HEK293T (cell line): ENCODE measurements around the gene TCP11L1.
"Not testable (repeated sequence)": the region's sequence is repeated elsewhere in the genome, so short reads cannot be mapped to it uniquely, and the experiment has no call there.

Experiments used
- CTCF ChIA-PET: fragments of 350-600 bp; formaldehyde crosslinking; extraction: SDS; loops from one replicate; lab custom pipeline; 2021; ENCODE audit warnings: antibody characterized with exemption, inconsistent platforms; lab: Yijun Ruan, JAX
- POLR2A ChIA-PET: fragments of 350-600 bp; formaldehyde crosslinking; extraction: SDS; loops from one replicate; lab custom pipeline; 2020; ENCODE audit warnings: antibody characterized with exemption, inconsistent platforms; lab: Yijun Ruan, JAX
- DNase-seq: peaks from one replicate; pipeline ENCODE4 v3.0.0; 2012; ENCODE audit warnings: mixed read lengths; ENCODE audit errors: extremely low spot score
- ARNT ChIP-seq: fragments of 450-650 bp; IDR thresholded peaks from 2 replicates; pipeline ENCODE4 v1.6.1; 2017; ENCODE audit warnings: mild to moderate bottlenecking
- BHLHE40 ChIP-seq: fragments of 450-650 bp; IDR thresholded peaks from 2 replicates; pipeline ENCODE4 v1.6.1; 2016; ENCODE audit warnings: mild to moderate bottlenecking, moderate library complexity, borderline replicate concordance
- CTBP1 ChIP-seq: fragments of 450-650 bp; IDR thresholded peaks from 2 replicates; pipeline ENCODE4 v1.6.1; 2016; ENCODE audit warnings: borderline replicate concordance
- ELF4 ChIP-seq: fragments of 450-650 bp; IDR thresholded peaks from 2 replicates; pipeline ENCODE4 v1.6.1; 2017; ENCODE audit warnings: antibody characterized with exemption
- FOXA1 ChIP-seq: fragments of 450-650 bp; IDR thresholded peaks from 2 replicates; pipeline ENCODE4 v1.6.1; 2016; ENCODE audit warnings: mild to moderate bottlenecking
- FOXK2 ChIP-seq: fragments of 450-650 bp; IDR thresholded peaks from 2 replicates; pipeline ENCODE4 v1.6.1; 2016; ENCODE audit warnings: mild to moderate bottlenecking
- FOXM1 ChIP-seq: fragments of 450-650 bp; IDR thresholded peaks from 2 replicates; pipeline ENCODE4 v1.6.1; 2017; ENCODE audit warnings: mild to moderate bottlenecking, borderline replicate concordance
- HDGF ChIP-seq: fragments of 450-650 bp; IDR thresholded peaks from 2 replicates; pipeline ENCODE4 v1.6.1; 2017; ENCODE audit warnings: antibody characterized with exemption, borderline replicate concordance
- L3MBTL2 ChIP-seq: fragments of 450-650 bp; conservative IDR thresholded peaks from 2 replicates; pipeline ENCODE4 v1.6.1; 2016; ENCODE audit warnings: mild to moderate bottlenecking
- LEF1 ChIP-seq: fragments of 450-650 bp; IDR thresholded peaks from 2 replicates; pipeline ENCODE4 v1.6.1; 2017; ENCODE audit warnings: mild to moderate bottlenecking, borderline replicate concordance
- NFRKB ChIP-seq: fragments of 450-650 bp; IDR thresholded peaks from 2 replicates; pipeline ENCODE4 v1.6.1; 2016; ENCODE audit warnings: mild to moderate bottlenecking, moderate library complexity
- SP1 ChIP-seq: fragments of 450-650 bp; IDR thresholded peaks from 2 replicates; pipeline ENCODE4 v1.6.1; 2017
- SUZ12 ChIP-seq: fragments of 450-650 bp; IDR thresholded peaks from 2 replicates; pipeline ENCODE4 v1.6.1; 2016; ENCODE audit warnings: mild to moderate bottlenecking
- TARDBP ChIP-seq: fragments of 450-650 bp; IDR thresholded peaks from 2 replicates; pipeline ENCODE4 v1.6.1; 2016
- ZNF384 ChIP-seq: fragments of 450-650 bp; IDR thresholded peaks from 2 replicates; pipeline ENCODE4 v1.6.1; 2016
- TF ChIP-seq, protein P1 (sequence below): fragments of 450-650 bp; IDR thresholded peaks from 2 replicates; pipeline ENCODE4 v1.6.1; 2016

Gene TCP11L1

GRCh38 chr11:33040862-33041453 is 1.6 kb downstream of the TCP11L1 start:
- ChIA-PET POLR2A (interaction anchor here (3.5 kb wide), 1 partner anchor 25 kb away, joined by 29 read pairs; the partner anchor contains the start of gene DEPDC7), CTCF (no interaction called here)
- no peak for TF ChIP-seq L3MBTL2
- TF ChIP-seq ZNF384 = no peak
- TF ChIP-seq, protein P1, sequence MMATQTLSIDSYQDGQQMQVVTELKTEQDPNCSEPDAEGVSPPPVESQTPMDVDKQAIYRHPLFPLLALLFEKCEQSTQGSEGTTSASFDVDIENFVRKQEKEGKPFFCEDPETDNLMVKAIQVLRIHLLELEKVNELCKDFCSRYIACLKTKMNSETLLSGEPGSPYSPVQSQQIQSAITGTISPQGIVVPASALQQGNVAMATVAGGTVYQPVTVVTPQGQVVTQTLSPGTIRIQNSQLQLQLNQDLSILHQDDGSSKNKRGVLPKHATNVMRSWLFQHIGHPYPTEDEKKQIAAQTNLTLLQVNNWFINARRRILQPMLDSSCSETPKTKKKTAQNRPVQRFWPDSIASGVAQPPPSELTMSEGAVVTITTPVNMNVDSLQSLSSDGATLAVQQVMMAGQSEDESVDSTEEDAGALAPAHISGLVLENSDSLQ = no peak
- TF ChIP-seq SP1 = no peak
- TF ChIP-seq SUZ12 = no peak
- TF ChIP-seq BHLHE40 = no peak
- no peak for TF ChIP-seq TARDBP
- no peak for TF ChIP-seq FOXK2
- no peak for TF ChIP-seq FOXM1
- TF ChIP-seq HDGF = no peak
- TF ChIP-seq ARNT = no peak
- TF ChIP-seq ELF4 = no peak
- TF ChIP-seq NFRKB = no peak
- no peak for TF ChIP-seq FOXA1
- TF ChIP-seq CTBP1 = no peak
- TF ChIP-seq LEF1 = no peak

GRCh38 chr11:33043221-33043830 is 4.0 kb downstream of the TCP11L1 start:
- ChIA-PET CTCF (interaction anchor here (0.7 kb wide), 1 partner anchor 150 kb away, joined by 3 read pairs; no protein-coding TSS in a partner anchor), POLR2A (no interaction called here)
- TF ChIP-seq BHLHE40 (no peak), FOXK2 (no peak), NFRKB (no peak), ZNF384 (no peak), ELF4 (no peak)
- DNase-seq = no peak

More at GRCh38 chr11:33040862-33041453, 1.6 kb downstream of the TCP11L1 start:
- peak; percentile 24 for DNase-seq

GRCh38 chr11:33044285-33044756 is 4.9 kb downstream of the TCP11L1 start:
- CTCF ChIA-PET = interaction anchor here (1.4 kb wide), 1 partner anchor 20 kb away, joined by 3 read pairs; no protein-coding TSS in a partner anchor
- no peak for DNase-seq
- POLR2A ChIA-PET = no interaction called here

GRCh38 chr11:33045551-33046255 is 6.3 kb downstream of the TCP11L1 start:
- no peak for DNase-seq
- no peak for TF ChIP-seq CTBP1
- no peak for TF ChIP-seq FOXK2
- no peak for TF ChIP-seq HDGF
- TF ChIP-seq SP1 = no peak
- TF ChIP-seq TARDBP = no peak
- TF ChIP-seq L3MBTL2 = no peak
- CTCF ChIA-PET = no interaction called here
- POLR2A ChIA-PET = no interaction called here

More at GRCh38 chr11:33044285-33044756, 4.9 kb downstream of the TCP11L1 start:
- TF ChIP-seq SP1 (no peak), BHLHE40 (no peak), ARNT (no peak), FOXA1 (no peak), NFRKB (no peak), HDGF (no peak), ELF4 (no peak), L3MBTL2 (no peak)

DNA sequence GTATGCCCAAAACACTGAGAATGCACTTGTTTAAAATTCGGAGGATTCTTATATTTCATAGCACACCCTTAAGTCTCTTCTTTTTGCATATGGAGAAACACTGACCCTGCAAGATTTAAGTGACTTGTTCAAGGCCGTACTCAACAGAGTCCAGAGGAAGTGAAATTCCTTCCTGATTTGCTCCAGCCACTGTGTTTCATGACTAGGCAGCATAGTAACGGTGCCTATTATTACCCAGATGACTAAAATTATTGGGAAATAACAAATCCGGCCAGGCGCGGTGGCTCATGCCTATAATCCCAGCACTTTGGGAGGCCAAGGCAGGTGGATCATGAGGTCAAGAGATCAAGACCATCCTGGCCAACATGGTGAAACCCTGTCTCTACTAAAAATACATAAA is 9.3 kb downstream of the TCP11L1 start:
- ChIA-PET CTCF (interaction anchor here (0.6 kb wide), 1 partner anchor 285 kb away, joined by 3 read pairs; no protein-coding TSS in a partner anchor), POLR2A (interaction anchor here (1.1 kb wide), 1 partner anchor 10 kb away, joined by 3 read pairs; the partner anchor contains the start of gene TCP11L1)

DNA sequence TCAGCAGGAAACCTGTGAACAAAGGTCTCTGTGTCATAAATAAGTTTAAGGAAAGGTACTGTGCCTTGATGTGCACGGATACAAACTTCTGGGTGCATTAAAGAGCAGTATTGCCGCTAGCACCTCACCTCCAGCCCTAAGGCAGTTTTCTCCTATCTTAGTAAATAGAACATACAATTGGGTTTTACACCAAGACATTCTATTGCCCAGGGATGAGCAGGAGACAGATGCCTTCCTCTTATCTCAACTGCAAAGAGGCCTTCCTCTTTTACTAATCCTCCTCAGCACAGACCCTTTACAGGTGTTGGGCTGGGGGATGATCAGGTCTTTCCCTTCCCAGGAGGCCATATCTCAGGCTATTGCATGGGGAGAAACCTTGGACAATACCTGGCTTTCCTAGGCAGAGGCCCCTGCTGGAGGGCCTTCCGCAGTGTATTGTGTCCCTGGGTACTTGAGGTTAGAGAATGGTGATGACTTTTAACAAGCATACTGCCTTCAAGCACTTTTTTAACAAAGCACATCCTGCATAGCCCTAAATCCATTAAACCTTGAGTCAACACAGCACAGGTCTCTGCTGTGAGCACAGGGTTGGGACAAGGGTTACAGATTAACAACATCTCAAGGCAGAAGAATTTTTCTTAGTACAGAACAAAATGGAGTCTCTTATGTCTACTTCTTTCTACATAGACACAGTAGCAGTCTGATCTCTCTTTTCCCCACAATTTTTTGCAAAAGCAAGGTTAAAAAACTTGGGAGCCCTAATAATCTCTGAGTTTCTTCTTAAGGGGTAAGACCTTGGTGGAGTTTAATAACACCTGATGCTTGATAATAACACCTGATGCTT is 10.4 kb downstream of the TCP11L1 start:
- DNase-seq, CTCF ChIA-PET, POLR2A ChIA-PET: not testable (repeated sequence)

More for the DNA sequence above, 9.3 kb downstream of the TCP11L1 start:
- not testable (repeated sequence) for DNase-seq

DNA sequence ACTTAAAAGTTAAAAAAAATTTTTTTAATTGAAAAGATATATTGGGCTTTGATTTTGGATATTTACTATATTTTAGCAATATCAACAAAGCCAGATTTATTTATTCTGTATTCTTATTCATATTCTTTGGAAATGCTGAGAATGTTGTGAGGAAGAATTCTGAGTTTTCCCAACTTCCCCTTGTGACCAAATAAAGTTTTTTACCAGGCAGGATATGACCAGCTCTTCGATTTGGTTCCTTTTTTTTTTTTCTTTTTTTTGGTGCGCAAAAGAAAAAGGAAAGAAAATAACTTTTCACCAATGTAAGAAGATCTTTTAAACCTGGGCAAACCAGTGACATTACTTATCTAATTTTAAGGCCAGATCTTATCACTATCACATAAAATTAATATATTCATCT is 12.9 kb downstream of the TCP11L1 start:
- no peak for DNase-seq
- ChIA-PET POLR2A (interaction anchor here (1.6 kb wide), 1 partner anchor 13 kb away, joined by 4 read pairs; the partner anchor contains the start of gene TCP11L1), CTCF (no interaction called here)
- TF ChIP-seq L3MBTL2 = no peak
- TF ChIP-seq SUZ12 = no peak
- no peak for TF ChIP-seq FOXA1
- TF ChIP-seq HDGF = no peak
